CD14-positive monocyte (primary cell): Measurements from ENCODE around the gene STX12. TPM values are rescaled to one million over a fixed set of nuclear protein-coding genes. Genes with fewer than 3 reads are reported as not detected.

Experiments
- DNase-seq, 3 donors: peaks; one replicate each; pipeline ENCODE4 v3.0.0-alpha.2; 2011 to 2022
- H2AFZ ChIP-seq: 2 replicates; pipeline ENCODE4 v1.6.0; 2012; ENCODE audit warnings: mild to moderate bottlenecking, low read depth, low read length, inconsistent platforms; ENCODE audit not compliant: insufficient read depth, poor library complexity, severe bottlenecking
- H3K27ac ChIP-seq, 2 donors: 1 replicate in 1 of 2; 2 replicates in 1 of 2; pipeline ENCODE4 v1.5.1; 2012 to 2013; ENCODE audit warnings: low read length in 2 of 2, control low read depth in 1 of 2, inconsistent platforms in 1 of 2, low read depth in 1 of 2, mild to moderate bottlenecking in 1 of 2
- H3K27me3 ChIP-seq, 2 donors: one replicate each; pipeline versions ENCODE4 v1.6.0 to v1.6.1; 2011 to 2013; ENCODE audit warnings: low read length in 2 of 2; ENCODE audit not compliant: control insufficient read depth in 2 of 2, insufficient read depth in 2 of 2
- H3K36me3 ChIP-seq, 2 donors: replicated peaks in 1 of 2; 1 replicate in 1 of 2; 2 replicates in 1 of 2; pipeline versions ENCODE4 v1.5.1 to v1.6.1; 2012 to 2013; ENCODE audit warnings: low read length in 2 of 2, control low read depth in 1 of 2, inconsistent platforms in 1 of 2, mild to moderate bottlenecking in 1 of 2; ENCODE audit not compliant: insufficient read depth in 2 of 2, control insufficient read depth in 1 of 2
- H3K4me1 ChIP-seq, 2 donors: 1 replicate in 1 of 2; 2 replicates in 1 of 2; pipeline versions ENCODE4 v1.5.1 to v1.6.1; 2012 to 2013; ENCODE audit warnings: low read length in 2 of 2, control low read depth in 1 of 2, inconsistent platforms in 1 of 2, mild to moderate bottlenecking in 1 of 2, moderate library complexity in 1 of 2; ENCODE audit not compliant: insufficient read depth in 2 of 2, control insufficient read depth in 1 of 2
- H3K4me2 ChIP-seq: replicated peaks from 2 replicates; pipeline ENCODE3; 2012; ENCODE audit warnings: low read length, moderate library complexity, mild to moderate bottlenecking; ENCODE audit not compliant: poor library complexity, severe bottlenecking; ENCODE audit errors: extremely low read depth
- H3K4me3 ChIP-seq, 3 experiments: fragments of 200-600 bp in 1 of 3; sonication (generic) in 1 of 3; replicated peaks in 1 of 3; 1 replicate in 2 of 3; 2 replicates in 1 of 3; pipeline ENCODE4 v1.5.1; 2011 to 2013; ENCODE audit warnings: low read length in 3 of 3, mild to moderate bottlenecking in 3 of 3, control low read depth in 2 of 3, low read depth in 2 of 3, inconsistent platforms in 1 of 3, moderate library complexity in 1 of 3
- H3K79me2 ChIP-seq: 2 replicates; pipeline ENCODE4 v1.6.0; 2012; ENCODE audit warnings: mild to moderate bottlenecking, control low read depth, inconsistent platforms, low read length, moderate library complexity; ENCODE audit not compliant: insufficient read depth
- H3K9ac ChIP-seq: 2 replicates; pipeline ENCODE4 v1.6.0; 2017; ENCODE audit warnings: low read length, mild to moderate bottlenecking; ENCODE audit not compliant: insufficient read depth, poor library complexity, severe bottlenecking
- H3K9me3 ChIP-seq, 2 donors: replicated peaks in 1 of 2; 1 replicate in 1 of 2; 2 replicates in 1 of 2; pipeline versions ENCODE4 v1.5.1 to v1.6.1; 2012 to 2013; ENCODE audit warnings: low read length in 2 of 2, control low read depth in 1 of 2; ENCODE audit not compliant: control insufficient read depth in 1 of 2, insufficient read depth in 1 of 2
- H4K20me1 ChIP-seq: 2 replicates; pipeline ENCODE4 v1.6.0; 2012; ENCODE audit warnings: mild to moderate bottlenecking, low read length, control low read depth, moderate library complexity; ENCODE audit not compliant: insufficient read depth
- H3K27ac Mint-ChIP-seq, 7 donors: one replicate each; pipeline ENCODE4 v1.8.0; 2020; ENCODE audit warnings: mild to moderate bottlenecking in 7 of 7, mixed read lengths in 7 of 7, moderate library complexity in 6 of 7, inconsistent platforms in 2 of 7
- H3K27me3 Mint-ChIP-seq, 3 donors: one replicate each; pipeline ENCODE4 v1.8.0; 2021 to 2022; ENCODE audit warnings: low read depth in 3 of 3, mild to moderate bottlenecking in 3 of 3, mixed read lengths in 3 of 3, moderate library complexity in 3 of 3, inconsistent platforms in 1 of 3
- H3K36me3 Mint-ChIP-seq, 2 donors: one replicate each; pipeline ENCODE4 v1.8.0; 2020; ENCODE audit warnings: mixed read lengths in 2 of 2, inconsistent platforms in 1 of 2, mild to moderate bottlenecking in 1 of 2
- H3K4me1 Mint-ChIP-seq: one replicate; pipeline ENCODE4 v1.8.0; 2020; ENCODE audit warnings: mild to moderate bottlenecking, mixed read lengths
- H3K4me3 Mint-ChIP-seq, 2 donors: one replicate each; pipeline ENCODE4 v1.8.0; 2020; ENCODE audit warnings: mild to moderate bottlenecking in 2 of 2, mixed read lengths in 2 of 2, moderate library complexity in 1 of 2
- H3K9me3 Mint-ChIP-seq, 7 donors: one replicate each; pipeline ENCODE4 v1.8.0; 2020 to 2022; ENCODE audit warnings: mixed read lengths in 7 of 7, mild to moderate bottlenecking in 6 of 7, moderate library complexity in 6 of 7, inconsistent platforms in 2 of 7
- WGBS: methylation state at CpG from one replicate; pipeline ENCODE4 v1.1.5; 2013; ENCODE audit warnings: missing lambda C conversion rate; ENCODE audit not compliant: insufficient coverage; 5-methylcytosine and 5-hydroxymethylcytosine counted together
- intact Hi-C, 2 donors: fragments of 100-400 bp; cut with micrococcal nuclease; formaldehyde crosslinking; loops; one replicate each; pipeline versions ENCODE4 v1.15.0 to v1.15.1; 2023
- polyA plus RNA-seq, 3 donors: library from polyadenylated mRNA; depleted of rRNA in 1 of 3; unstranded in 2 of 3; stranded (reverse) in 1 of 3; fragments of 300-500 nt in 2 of 3; fragments of >200 nt in 1 of 3; fragmentation: Illumina TruSeq in 2 of 3; gene quantifications; 1 replicate in 2 of 3; 2 replicates in 1 of 3; pipeline ENCODE4 v1.2.3, GENCODE V29; 2012 to 2021
- TF ChIP-seq, protein P1 (sequence below): fragments of 200-600 bp; IDR thresholded peaks from one replicate; pipeline ENCODE4 v1.8.0; 2022; ENCODE audit warnings: antibody characterized with exemption, mild to moderate bottlenecking

Gene STX12
- polyA plus RNA-seq, 3 donors: 29.4 to 49.4 (median 36.2) TPM

DNA sequence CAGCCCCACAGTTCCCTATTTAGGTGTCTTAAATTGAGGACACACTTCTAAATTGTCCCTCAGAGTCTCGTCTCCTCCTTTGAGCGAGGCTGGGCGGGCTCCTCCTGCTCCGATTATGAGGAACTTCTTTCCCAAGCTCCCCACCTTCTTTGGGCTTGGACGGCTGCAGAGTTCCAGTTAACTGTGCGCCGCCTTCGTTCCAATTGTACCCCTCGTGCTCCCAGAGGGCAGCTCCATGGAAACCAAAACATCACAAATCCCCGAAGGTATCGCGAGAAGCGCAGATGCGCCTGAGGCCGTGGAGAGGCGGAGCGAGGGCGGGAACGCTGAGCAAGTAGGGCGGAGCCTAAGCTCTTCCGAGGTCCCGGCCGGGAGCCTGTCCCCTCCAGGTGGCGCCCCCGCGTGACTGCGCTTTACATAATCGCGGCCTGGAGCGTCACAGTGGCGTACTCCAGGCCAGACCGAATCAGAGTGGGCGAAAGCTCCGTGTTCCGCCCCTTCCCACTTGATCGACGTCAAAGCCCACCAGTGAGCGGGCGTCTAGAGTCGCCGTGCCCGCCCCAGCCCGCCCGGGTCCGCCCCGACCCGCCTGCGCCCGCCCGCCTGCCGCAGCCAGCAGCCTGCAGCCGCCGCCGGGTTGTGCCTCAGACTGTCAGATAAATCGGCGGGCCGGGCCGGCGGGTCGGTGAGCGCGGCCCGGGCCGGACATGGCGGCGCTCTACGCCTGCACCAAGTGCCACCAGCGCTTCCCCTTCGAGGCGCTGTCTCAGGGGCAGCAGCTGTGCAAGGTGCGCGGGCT lies 47.4 kb upstream of the STX12 start, which contains the start of gene FAM76A:
Gene FAM76A, plus strand, starts transcription at position 588 of the 799 bp plus-strand sequence. Its CDS starts 120 bp downstream, at position 708.
- H2AFZ ChIP-seq: peak within 1 kb of the TSS; percentile 91
- H3K4me3 ChIP-seq: peak within 1 kb of the TSS; percentile 83 to 87 (median 84)
- Mint-ChIP-seq H3K36me3 (peaks cover 23 to 25% of the 10 kb centered on the region in 2 donors), H3K4me1 (peaks cover 19% of the 10 kb centered on the region), H3K9me3 (peaks cover 0 to 3% (median 0%) of the 10 kb centered on the region in 7 donors), H3K27ac (peak within 1 kb of the TSS; percentile 93 to 98 (median 96)), H3K4me3 (peak within 1 kb of the TSS; percentile 87 to 91), H3K27me3 (peaks cover 0 to 2% (median 2%) of the 10 kb centered on the region in 3 donors)
- H3K27ac ChIP-seq: peak within 1 kb of the TSS; percentile 69 to 88
- H3K4me2 ChIP-seq: peak within 1 kb of the TSS; percentile 97
- peak; percentile 99 to 100 (median 100) for DNase-seq
- H3K4me1 ChIP-seq: peaks cover 18 to 20% of the 10 kb centered on the region in 2 donors
- peaks cover 15 to 21% of the 10 kb centered on the region in 2 donors for H3K36me3 ChIP-seq
- H4K20me1 ChIP-seq: no peaks in the 10 kb centered on the region
- no peaks in the 10 kb centered on the region for H3K27me3 ChIP-seq
- peak within 1 kb of the TSS; percentile 91 for H3K9ac ChIP-seq
- peaks cover 15% of the 10 kb centered on the region for H3K79me2 ChIP-seq
- no peaks in the 10 kb centered on the region for H3K9me3 ChIP-seq
- TF ChIP-seq, protein P1, sequence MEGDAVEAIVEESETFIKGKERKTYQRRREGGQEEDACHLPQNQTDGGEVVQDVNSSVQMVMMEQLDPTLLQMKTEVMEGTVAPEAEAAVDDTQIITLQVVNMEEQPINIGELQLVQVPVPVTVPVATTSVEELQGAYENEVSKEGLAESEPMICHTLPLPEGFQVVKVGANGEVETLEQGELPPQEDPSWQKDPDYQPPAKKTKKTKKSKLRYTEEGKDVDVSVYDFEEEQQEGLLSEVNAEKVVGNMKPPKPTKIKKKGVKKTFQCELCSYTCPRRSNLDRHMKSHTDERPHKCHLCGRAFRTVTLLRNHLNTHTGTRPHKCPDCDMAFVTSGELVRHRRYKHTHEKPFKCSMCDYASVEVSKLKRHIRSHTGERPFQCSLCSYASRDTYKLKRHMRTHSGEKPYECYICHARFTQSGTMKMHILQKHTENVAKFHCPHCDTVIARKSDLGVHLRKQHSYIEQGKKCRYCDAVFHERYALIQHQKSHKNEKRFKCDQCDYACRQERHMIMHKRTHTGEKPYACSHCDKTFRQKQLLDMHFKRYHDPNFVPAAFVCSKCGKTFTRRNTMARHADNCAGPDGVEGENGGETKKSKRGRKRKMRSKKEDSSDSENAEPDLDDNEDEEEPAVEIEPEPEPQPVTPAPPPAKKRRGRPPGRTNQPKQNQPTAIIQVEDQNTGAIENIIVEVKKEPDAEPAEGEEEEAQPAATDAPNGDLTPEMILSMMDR: peak; percentile 29
- 3% methylated on average over 62 of the region's 72 CpGs for WGBS
- intact Hi-C loops: loop anchor here (5.0 kb wide), 2 partner anchors 47 to 58 kb away; partner anchors contain the start of gene STX12 (in 2 of the 2)

DNA sequence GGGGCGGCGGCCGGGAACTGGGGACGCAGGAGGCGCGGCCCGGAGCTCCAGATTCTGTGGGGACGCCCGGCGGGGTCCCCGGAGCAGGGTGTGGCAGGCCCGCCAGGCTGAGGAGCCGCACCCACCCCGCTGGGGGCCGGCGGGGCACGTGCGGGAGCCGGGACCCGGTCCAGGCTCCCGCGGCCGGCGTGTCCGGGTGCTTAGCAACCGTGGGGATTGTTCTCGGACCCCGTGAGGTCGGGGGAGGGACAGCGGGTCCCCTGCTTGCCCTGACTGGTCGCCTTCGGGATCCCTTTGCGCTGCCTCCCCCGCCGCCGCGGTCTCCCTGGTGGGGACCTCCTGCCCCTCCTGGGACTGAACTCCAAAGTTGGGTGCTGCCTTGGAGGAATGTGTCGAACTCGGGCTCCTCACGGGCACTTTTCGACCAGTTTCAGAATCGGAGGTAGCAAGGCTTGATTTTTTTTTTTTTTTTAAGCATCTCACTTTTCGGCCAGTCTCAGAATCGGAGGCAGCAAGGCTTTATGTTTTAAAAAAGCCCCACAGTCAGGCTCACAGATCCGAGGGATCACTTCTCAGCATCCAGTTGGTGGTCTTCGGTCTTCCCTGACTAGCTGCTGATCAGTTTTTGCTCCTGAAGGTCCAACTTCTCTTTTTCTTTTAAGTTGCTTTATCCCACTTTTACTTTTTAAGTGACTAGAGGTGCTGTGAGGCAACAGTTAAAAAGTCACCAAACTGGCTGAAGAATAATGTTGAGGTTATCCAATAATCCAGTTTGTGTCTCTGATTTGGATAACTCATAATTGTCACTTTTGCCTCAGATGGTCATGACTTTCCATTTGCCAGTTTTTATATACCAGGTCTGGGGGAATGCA lies 46.6 kb upstream of the STX12 start:
- intact Hi-C loops: loop anchor here (5.0 kb wide), 2 partner anchors 46 to 59 kb away; partner anchors contain the start of gene STX12 (in 2 of the 2)
- TF ChIP-seq, protein P1: no peak
- Histone ChIP-seq H3K27me3 (no peaks in the 10 kb centered on the region), H3K4me1 (peaks cover 18 to 20% of the 10 kb centered on the region in 2 donors), H3K79me2 (peaks cover 15% of the 10 kb centered on the region), H3K4me2 (peak overlapping the region; percentile 97), H2AFZ (peak overlapping the region; percentile 87), H4K20me1 (no peaks in the 10 kb centered on the region), H3K36me3 (peaks cover 15 to 26% of the 10 kb centered on the region in 2 donors), H3K4me3 (peak overlapping the region; percentile 83 to 87 (median 84)), H3K9me3 (no peaks in the 10 kb centered on the region), H3K27ac (peak overlapping the region; percentile 69 to 87), H3K9ac (peak overlapping the region; percentile 91)
- peak; percentile 18 to 38 (median 30) for DNase-seq
- Mint-ChIP-seq H3K9me3 (peaks cover 0 to 3% (median 0%) of the 10 kb centered on the region in 7 donors), H3K27me3 (peaks cover 0 to 2% (median 0%) of the 10 kb centered on the region in 3 donors), H3K36me3 (peaks cover 28 to 33% of the 10 kb centered on the region in 2 donors), H3K27ac (peak overlapping the region; percentile 89 to 96 (median 95)), H3K4me3 (peak overlapping the region; percentile 87 to 91), H3K4me1 (peaks cover 22% of the 10 kb centered on the region)
- WGBS: 0% methylated on average over 45 of the region's 46 CpGs
